Hematopoietic multipotent progenitor cell treated with erythropoietin and hydrocortisone succinate and interleukin-3 and kit ligand, for 17 days (in vitro differentiated cells): ENCODE data around the gene HELLS.
A peak's percentile ranks its signal among the peaks of the same experiment; 100 is the strongest.
"Not testable (repeated sequence)": the region's sequence is repeated elsewhere in the genome, so short reads cannot be mapped to it uniquely, and the experiment has no call there.

Experiments
- DNase-seq: peaks from one replicate; pipeline ENCODE4 v3.0.0-alpha.2; 2015; ENCODE audit warnings: low spot score

HELLS gene

DNA sequence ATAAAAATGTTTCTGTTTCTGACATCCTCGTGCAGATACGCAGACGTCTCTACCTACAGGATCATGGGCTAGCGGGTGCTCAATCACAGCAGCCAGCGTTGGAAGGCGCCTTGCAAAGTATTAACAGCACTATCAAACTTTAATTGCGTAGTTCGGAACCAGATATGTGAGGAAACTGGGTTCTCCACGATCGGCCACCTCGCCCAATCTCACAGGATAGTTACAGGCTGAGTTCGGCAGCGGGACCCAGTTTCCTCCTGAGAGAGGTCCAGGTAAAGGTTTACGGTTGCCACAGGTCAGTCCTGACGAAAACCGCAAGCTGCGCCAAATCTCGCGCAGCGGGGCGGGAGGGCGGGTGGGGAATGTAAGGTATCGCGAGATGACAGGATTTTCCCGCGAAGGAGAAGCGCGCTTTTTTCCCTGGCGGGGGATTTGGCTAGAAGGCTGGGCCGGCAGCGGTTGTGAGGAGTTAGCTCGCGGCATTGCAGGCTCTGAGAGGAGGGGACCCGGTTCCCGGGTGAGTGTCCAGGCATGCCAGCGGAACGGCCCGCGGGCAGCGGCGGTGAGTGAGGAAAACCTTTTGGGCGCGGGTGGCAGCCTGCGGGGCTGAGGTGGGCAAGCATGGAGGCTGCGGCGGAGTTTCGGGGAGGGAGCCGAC, at the start of gene HELLS:
TSS of gene HELLS (plus strand) at position 398 of the 658 bp plus-strand sequence. CDS start at position 532, 134 bp downstream.
- DNase-seq = peak; percentile 54

DNA sequence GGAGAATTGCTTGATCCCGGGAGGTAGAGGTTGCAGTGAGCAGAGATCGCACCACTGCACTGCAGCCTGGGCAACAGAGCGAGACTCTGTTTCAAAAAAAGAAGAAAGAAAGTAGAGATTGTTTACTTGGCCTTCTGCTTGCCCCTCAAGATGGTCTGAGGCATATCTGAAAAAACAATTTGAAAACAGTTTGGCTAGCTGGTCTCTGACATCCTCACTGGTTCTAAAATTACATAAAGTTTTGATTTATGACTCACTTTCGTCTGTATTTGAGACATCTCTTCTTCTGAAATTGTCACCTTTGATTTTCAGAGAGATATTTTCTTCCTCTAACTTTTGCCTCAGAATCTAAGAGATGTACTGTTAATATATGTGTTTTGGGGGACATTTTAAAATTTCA, 49.6 kb upstream of the HELLS start:
- DNase-seq = no peak

DNA sequence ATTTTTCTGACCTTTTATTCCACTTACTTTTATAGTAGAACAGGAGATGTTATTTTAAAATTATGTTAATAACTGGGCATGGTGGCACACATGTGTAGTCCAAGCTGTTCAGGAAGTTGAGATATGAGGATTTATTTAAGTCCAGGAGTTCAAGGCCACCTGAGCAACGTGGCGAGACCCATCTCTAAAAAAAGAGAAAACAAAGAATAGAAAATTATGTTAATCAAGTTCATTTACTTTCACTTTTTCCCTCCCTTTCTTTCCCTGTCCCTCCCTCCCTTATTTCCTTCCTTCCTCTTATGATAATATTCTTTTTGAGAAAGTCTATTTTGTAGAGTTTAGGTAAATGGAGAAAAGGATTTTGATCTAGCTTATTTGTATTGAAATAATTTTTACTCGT, 48.9 kb upstream of the HELLS start:
- no peak for DNase-seq

DNA sequence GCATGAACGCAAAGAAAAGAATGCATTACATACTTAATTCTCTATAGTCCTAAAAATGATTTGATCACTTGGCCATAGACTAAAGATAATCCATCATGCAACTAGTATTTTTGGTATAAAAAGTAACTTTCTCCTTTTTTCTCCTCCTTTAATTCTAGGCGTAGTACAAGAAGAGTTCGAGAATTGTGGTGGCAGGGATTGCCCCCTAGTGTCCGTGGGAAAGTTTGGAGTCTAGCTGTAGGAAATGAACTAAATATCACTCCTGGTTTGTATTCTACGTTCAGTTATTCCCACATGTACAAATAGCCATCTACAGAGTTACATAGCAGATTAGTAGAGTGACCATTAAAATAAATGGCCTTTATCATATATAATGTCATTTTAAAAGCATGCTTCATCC, 45.5 kb upstream of the HELLS start:
- DNase-seq = no peak

DNA sequence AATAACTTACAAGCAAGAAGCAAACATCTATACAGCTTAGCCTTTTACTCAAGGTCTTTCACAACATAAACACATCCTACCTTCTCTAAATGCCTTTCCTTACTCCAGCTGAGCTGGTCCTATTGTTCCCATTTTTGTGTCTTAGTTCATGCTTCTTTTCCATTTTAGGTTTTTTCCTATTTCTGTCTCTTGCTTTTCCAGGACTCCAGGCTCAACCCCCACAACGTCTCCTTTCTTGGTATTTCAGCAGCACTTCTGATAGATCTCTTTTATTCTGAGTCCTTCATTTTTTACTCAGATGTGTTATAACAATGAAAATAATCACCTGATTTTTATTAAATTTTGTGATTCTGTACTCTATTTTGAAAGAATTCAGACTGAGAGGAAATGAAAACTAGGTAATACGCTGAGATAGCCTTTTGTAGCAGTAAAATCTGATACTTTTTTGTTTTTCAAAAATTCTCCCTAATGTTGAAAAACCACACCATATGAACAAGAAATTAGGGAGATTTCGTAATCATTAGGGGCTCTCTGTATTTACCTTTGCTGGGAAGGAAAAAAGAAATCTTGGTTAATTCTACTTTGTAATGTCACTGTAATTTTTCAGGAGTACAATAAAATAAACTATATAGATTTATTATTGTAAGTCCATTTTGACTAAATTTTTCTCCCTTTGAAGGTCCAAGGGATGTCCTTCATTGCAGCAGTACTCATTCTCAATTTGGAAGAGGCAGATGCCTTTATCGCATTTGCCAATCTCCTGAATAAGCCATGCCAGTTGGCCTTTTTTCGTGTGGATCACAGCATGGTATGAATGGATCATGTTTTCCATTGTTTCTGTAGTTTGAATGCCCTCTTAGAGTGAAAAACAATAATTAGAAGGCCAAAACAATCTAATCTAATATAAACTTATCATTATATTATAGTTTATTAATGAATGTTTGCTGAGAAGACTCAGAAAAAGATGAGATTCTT, 24.0 kb upstream of the HELLS start:
- DNase-seq = no peak

DNA sequence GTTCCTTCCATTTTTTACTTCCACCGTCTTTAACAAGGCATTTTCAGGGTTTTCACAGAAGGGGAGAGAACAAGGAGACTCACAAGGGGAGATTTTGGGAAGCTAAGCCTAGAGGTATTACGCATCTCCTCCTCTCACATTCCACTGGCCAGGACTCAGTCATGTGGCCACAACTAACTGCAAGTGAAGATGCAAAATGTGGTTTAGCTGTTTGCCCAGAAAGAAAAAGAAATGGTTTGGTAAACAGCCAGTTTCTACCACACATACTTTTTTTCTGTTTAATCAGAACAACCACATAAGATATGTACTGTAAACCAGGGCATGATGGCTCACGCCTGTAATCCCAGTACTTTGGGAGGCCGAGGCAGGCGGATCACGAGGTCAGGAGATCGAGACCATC, 21.4 kb upstream of the HELLS start:
- no peak for DNase-seq

DNA sequence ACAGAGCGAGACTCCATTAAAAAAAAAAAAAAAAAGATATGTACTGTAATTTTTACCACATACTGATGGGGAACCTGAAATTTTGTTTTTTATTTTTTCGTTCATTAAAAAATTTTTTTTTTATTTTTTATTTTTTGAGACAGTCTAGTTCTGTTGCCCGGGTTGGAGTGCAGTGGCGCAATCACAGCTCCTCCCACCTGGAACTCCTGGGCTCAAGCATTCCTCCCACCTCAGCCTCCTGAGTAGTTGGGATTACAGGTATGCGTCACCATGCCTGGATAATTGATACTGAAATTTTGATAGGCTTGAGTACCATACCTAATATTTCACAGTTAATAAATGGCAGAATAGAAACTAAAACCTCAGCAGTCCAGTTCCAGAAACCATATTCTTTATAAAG, 20.9 kb upstream of the HELLS start:
- DNase-seq = no peak

DNA sequence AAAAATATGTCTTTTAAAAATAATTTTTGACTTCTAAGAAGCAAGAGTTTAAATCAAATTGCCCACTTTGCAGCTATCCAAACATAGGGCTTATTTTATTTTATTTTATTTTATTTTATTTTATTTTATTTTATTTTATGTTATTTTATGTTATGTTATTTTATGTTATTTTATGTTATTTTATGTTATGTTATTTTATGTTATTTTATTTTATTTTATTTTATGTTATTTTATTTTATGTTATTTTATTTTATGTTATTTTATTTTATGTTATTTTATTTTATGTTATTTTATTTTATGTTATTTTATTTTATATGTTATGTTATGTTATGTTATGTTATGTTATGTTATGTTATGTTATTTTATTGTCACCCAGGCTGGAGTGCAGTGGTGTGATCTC, 14.0 kb upstream of the HELLS start:
- not testable (repeated sequence) for DNase-seq

DNA sequence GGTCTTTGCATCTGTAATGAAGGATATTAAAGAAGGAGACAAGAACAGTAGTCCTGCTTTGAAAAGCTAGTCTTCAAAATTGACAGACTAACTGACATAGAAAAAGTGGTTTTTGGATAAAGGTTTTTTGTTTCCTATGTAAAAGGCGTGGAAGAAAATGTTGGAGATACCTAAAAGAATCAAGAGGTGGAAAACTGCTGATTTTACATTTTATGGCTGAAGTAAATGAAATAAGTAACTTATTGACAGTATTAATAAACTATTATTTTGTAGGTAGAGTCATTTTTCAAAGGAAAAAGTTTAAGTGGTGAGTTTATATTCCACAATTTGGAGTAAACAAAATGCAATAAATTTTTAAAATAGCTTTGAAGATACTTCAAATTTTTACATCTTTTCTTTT, 12.6 kb upstream of the HELLS start:
- DNase-seq = no peak

DNA sequence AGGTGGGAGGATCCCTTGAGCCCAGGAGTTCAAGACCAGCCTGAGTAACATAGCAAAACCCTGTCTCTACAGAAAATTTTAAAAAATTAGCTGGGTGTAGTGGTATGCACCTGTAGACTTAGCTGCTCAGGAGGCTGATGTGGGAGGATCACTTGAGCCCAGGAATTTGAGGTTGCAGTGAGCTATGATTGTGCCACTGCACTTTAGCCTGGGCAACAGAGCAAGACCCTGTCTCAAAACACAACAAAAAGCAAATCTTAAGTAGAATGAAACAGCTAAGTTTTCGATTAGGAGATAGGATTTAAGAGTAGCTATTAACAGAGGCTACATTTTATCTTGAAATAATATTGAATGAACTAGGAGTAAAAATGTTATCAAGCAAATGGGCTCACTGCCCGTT, 3.3 kb upstream of the HELLS start:
- DNase-seq = not testable (repeated sequence)

DNA sequence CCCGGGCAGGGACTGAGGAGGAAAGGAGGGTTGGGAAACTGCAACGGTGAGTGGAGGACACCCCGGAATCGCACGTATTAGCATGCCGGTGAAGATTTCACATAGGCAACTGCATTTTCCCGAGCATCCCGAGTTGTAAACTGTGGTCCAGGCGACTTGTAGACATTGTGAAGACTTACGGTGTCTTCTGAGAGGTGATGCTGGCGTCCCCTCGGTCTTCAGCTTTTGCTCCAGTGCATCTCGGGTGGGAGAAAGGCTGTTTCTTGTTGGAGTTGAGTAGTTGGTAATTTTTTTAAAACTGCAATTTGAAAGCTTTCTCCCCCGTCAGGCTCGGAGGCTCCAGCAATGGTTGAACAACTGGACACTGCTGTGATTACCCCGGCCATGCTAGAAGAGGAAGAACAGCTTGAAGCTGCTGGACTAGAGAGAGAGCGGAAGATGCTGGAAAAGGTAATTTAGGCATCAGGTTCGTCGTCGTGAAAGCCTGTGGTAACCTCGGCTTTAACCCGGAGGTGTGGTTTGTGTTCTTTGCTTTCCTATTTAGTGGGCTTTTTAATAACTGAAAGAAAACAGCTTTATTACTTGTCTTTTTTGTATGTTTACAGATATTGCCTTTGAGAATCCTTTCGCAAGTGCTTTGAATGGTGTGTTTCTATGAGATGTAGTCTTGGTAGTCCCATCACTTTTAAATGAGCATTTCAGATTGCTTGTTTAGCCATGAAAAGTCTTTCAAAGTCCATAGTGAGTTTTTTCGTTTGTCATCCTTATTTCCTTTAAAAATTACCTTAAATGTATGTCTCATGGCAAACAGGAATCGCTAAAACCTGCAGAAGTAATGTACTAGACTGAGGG, 687 bp downstream of the HELLS start:
- DNase-seq = no peak

DNA sequence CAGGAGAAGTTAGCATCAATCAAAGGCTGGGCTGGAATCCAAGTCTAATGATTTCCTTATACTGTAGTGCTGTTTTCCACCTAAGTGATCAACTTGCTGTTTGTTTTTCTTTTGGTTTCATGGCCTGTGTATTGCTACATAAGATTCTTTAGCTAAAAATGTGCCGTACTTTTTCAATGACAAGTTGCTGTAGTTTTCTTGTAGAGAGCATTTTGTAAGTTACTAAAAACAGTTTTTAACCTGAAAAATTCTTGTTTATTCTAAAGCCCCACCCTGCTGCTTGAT, 1.3 kb downstream of the HELLS start:
- DNase-seq = peak; percentile 15

DNA sequence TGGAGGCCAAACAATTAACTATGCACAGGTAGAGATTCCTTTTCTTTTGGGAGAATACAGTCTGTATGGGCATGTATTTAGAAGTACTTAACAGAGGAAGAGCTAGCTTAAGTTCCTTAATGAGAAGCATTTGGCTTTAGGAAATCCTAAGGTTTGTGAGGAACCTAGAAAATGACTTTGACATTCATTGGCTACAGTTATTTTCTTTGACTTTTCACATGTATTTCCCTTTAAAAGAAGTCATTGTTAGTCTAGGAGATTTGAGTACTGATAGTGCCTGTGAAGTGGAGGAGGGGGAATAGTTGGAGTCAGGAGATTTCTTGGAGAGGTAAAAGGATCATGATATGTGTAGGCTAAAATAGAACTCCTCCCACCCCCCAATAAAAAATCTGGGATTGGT, 3.6 kb downstream of the HELLS start:
- no peak for DNase-seq

DNA sequence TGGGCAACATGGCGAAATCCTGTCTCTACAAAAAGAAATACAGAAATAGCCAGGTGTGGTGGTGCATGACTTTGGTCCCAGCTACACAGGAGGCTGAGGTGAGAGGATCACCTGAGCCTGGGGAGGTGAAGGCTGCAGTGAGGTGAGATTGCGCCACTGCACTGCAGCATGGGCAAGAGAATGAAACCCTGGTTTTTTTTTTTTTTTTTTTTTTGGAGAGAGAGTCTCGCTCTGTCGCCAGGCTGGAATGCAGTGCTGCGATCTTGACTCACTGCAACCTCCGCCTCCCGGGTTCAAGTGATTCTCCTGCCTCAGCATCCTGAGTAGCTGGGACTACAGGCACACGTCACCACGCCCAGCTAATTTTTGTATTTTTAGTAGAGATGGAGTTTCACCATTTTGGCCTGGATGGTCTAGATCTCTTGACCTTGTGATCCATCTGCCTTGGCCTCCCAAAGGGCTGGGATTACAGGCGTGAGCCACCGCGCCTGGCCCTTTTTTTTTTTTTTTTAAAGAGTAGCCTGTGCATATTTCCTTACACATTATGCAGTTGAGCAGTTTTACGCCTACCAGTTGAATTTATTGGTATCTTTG, 22.2 kb downstream of the HELLS start:
- not testable (repeated sequence) for DNase-seq

DNA sequence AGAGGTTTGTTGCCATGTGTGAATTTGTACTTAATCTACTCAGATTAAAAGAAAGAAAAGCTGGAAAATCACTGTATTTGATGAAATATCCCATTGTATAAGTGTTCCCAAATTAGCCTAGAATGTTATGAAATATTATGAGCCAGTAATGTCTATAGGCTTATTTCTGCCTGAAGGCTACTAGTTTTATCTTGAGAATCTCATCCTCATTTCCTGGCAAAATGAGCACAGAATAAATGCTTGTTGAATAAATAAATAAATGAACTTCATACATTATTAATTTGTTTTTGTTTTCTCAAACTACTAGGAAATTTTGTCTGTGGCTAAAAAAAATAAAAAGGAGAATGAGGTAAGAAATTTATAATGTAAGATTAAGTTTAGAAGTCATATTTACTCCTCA, 25.5 kb downstream of the HELLS start:
- DNase-seq = no peak

DNA sequence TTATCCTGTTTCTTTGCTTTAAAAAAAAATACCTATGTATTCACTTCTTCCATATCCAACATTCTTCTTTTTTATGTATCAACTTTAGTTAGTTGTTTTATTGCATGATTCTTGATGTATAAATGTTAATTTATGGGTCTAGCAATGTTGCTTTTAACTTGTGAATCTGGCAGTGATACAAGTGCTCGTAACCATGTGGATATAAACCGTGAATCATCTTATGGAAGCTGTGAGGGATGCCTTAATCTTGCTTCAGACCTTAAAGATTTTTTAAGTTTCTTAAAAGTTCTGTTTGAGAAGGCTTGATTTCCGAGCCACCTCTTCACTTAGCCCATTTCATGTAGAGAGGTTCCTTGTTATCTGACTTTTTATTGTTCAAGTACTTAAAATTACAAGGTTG, 25.9 kb downstream of the HELLS start:
- DNase-seq = no peak

DNA sequence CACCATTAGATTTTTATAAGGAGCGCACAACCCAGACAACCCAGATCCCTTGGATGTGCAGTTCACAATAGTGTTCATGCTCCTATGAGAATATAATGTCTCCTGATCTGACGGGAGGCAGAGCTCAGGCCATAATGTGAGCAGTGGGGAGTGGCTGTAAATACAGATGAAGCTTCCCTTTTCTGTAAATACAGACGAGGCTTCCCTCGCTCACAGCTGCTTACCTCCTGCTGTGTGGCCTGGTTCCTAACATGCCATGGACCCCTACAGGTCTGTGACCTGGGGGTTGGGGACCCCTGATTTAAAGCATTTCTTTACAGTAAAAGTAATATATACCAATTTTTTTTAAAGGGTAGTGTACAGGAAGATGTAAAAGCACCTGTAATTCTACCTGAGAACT, 33.2 kb downstream of the HELLS start:
- DNase-seq = no peak

DNA sequence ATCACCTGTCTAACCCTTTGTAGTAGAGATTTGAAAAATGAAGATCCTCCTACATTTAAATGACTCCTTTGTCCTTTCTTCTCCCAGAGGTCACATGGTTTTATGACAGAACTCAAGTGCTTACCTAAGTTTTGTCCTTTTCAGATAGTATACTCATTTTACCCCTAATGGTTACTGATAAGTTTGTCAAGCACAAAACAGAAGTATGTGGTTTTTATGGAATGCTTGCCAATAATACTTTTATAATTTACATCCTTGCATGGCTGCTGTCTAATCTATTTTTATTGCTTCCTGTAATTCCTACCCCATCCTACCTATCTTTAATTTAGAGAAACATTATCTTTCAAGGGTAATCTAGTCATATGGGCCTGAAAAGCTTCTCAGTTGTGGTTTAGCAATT, 37.5 kb downstream of the HELLS start:
- no peak for DNase-seq

DNA sequence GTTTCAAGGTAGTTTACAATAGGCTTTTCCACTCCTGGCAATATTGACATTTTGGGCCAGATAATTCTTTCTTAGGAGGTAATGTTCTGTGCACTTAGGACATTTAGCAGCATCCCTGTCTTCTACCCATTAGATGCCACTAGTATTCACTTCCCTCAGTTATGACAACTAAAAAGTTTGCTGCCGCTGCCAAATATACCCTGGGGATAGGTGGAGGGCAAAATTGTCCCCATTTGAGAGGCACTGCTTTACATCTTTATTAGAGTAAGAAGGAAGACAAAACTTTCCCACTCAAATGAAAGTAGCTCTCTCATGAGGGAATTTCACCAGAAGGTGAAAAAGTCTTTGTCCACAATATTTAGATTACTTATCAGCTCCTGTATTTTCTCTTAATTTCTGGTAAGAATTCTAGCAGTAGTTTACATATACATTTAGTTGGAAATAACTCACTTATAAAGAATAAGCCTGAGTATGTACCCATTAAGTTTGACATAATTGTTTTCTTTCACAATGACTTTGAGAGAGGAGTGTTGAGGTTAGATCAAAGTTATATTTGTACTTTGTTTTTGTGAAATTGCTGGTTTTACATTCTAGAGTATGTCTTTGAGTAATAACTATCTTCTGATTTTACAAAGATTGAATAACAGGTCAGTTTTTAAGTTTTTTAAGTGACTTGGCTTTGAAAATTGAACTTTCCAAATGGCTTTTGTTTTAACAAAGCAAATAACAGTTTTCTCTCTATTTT, 46.0 kb downstream of the HELLS start:
- DNase-seq = no peak

DNA sequence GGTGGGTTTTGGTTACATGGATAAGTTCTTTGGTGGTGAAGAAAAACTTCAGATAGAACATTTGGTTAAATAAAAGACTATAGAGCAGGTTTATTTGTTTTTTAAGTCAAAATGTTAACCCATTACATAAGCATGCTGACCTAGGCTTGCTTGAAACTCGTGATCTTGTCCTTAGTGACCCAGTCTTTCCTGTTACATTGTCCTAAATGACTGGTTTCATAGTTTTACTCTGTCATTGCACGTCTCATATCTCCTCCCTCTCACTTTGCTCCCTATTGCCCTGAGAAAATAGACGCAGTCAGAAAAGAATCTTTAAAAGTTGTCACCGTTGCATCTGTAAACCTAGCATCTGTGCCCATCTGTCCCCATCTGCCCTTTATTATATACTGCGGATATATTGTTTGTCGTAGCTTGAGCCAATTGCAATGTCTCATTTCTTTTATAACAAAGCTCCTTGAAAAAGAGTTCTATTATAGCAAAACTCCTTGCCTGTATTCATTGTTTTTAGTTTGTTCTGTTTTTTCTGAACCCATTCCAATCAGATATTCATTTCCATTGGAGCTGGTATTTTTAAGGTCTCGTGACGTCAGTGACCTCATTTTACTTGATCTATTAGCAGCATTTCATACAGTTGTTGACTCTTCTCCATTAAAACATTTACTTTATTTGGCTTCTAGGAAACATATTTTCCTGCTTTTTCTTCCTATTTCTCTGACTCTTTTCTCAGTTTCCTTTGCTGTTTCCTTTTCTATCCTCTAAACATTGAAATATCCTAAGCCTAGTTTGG, 57.3 kb downstream of the HELLS start:
- DNase-seq = no peak

DNA sequence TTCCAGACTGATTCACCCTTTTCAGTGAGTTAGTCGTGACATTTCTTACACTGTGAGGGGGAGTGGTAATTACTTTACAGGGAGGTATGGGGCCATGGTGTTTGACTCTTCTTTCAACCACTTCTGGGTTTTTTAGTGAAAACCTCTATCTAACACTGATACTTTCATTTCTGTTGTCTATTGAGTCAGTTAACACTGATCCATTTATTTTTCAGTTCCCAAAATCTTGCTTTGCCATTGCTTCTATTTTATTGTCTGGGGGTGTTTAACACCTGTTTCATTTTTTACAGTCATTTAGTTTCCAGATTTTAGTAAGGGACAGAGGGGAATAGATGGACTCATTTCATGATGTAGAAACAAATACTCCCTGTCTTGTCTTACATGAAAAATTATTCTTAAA, 61.5 kb downstream of the HELLS start:
- DNase-seq = no peak
